GM19397 (cell line): ENCODE results near the gene PITPNC1.
"Not testable (repeated sequence)": the region's sequence is repeated elsewhere in the genome, so short reads cannot be mapped to it uniquely, and the experiment has no call there.

Experiments
- ATAC-seq: cut with Tn5 transposase; IDR thresholded peaks from one replicate; pipeline ENCODE4 v1.9.1; 2021; ENCODE audit warnings: mild to moderate bottlenecking, moderate library complexity; ENCODE audit not compliant: unreplicated experiment

PITPNC1 gene

DNA sequence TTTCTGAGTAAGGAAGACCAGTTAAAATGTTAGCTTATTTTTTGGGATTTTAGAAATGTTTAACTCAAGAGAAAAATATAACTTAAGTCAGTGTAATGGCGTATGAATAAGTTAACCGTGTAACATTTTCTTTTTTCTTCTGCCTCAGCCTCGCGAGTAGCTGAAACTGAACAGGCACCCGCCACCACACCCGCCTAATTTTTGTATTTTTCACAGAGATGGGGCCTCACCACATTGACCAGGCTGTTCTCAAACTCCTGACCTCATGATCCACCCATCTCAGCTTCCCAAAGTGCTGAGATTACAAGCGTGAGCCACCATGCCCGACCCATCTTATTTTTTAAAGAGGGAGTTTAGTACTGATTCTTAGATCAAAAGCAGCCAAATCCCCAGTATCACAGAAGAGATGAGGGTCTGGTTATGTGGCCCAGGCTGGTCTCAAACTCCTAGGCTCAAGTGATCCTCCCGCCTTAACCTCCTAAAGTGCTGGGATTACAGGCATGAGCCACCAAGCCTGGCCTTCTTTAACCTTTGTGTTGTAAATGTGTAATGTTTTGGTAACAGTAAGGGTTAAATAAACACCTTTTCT lies 16.8 kb downstream of the PITPNC1 start:
- no peak for ATAC-seq

- ATAC-seq, result no peak
Observed at GRCh38 chr17:67399676-67400075, 22.6 kb downstream of the PITPNC1 start.

DNA sequence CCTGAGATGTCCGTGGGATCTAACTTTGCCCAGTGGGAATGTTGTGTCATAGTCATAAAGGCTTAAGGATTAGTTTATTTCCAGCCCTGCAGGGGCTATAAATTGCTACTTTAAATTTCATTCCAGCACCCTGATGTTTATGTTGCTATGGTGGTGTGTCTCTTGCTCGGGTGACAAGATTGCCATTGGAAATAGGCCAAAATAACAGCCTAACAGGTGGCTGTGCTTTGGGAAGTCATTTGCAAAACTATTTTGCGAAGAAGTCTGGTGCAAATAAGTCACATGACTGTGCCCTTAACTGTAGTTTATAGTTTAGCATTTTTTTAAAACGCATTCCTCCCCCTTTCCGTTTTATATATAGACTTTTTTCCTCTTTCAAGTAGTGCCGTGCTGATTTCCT lies 23.1 kb downstream of the PITPNC1 start:
- no peak for ATAC-seq

- no peak for ATAC-seq
Observed at GRCh38 chr17:67401106-67401505, 24.0 kb downstream of the PITPNC1 start.

GRCh38 chr17:67401598-67402504 lies 24.8 kb downstream of the PITPNC1 start:
- no peak for ATAC-seq

DNA sequence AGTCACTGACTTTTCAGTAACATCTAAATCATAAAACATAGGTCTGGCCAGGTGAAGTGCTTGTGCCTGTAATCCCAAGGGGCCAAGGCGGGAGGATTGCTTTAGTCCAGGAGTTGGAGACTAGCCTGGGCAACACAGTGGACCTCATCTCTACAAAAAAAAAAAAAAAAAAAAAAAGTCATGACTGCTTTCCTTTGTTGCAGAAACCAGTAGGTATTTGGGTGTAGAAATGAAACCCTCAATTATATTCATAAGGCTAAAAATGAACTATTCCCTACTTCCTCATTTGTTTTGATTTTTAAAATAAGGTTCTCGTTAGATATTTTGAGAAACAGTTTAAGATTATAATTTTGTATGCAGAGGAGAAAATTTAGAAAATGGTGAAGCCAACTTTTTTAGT lies 26.0 kb downstream of the PITPNC1 start:
- no peak for ATAC-seq

DNA sequence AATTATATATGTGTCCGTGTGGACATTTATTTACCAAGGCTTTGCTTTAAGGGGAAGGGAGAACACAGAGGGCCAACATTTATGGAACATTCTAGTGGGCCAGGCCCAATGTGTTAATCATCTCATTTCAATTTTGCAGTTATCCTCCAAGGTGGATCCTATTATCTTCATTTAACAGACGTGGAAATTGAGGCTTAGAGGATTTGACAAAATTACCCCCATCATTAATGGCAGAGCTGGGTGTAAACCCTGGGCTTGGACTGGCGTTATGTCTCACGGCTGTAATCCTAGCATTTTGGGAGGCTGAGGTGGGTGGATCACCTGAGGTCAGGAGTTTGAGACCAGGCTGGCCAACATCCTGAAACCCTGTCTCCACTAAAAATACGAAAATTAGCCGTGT lies 26.4 kb downstream of the PITPNC1 start:
- no peak for ATAC-seq

DNA sequence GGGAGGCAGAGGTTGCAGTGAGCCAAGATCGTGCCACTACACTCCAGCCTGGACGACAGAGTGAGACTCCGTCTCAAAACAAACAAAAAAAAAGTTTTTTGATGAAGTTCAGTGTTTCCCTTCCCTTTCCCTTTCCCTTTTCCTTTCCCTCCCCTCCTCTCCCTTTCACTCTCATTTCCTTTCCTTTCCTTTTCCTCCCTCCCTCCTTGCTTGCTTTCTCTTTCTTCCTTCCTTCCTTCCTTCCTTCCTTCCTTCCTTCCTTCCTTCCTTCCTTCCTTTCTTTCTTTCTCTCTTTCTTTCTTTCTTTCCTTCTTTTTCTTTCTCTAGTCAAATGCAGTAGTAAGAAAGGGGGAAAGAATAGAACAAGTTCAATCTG lies 31.4 kb downstream of the PITPNC1 start:
- not testable (repeated sequence) for ATAC-seq

DNA sequence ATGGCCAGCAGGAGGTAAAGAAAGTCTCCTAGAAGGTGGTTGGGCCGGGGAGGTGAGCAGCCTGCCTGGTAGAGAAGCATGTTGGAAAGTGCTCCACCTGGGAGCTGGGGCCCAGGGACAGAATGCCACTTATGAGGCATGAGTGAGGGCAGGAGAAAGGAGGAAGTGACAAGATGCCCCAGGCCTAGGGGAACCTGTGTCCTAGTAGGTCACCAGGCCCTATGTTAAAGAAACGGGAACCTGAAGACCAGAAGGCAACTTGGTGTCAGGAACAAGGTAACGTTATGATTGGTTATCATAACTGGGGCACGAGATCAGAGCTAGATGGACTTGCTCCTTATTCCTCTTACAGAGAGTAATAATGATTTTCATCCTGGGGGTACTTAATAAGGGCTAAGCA lies 34.3 kb downstream of the PITPNC1 start:
- ATAC-seq, result no peak

DNA sequence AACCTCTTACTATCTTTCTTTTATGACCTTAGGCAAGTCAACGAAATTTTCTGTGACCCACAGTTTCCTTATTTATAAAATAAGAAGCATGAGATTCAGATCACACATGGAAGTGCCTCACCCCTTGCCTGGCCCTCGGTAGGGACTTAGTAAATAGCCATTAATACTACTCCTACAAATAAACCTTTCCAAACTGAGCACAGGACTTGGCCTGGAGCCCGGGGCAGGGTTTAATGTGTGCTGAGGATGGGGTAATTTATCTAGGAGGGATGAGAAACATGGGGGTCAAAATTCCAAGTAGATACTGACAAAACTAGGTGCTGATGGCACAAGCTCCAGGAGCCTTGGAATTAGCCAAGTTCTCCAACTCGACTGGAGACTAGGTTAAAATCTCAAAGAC lies 35.0 kb downstream of the PITPNC1 start:
- ATAC-seq, result no peak

GRCh38 chr17:67412941-67413340 lies 35.9 kb downstream of the PITPNC1 start:
- no peak for ATAC-seq

DNA sequence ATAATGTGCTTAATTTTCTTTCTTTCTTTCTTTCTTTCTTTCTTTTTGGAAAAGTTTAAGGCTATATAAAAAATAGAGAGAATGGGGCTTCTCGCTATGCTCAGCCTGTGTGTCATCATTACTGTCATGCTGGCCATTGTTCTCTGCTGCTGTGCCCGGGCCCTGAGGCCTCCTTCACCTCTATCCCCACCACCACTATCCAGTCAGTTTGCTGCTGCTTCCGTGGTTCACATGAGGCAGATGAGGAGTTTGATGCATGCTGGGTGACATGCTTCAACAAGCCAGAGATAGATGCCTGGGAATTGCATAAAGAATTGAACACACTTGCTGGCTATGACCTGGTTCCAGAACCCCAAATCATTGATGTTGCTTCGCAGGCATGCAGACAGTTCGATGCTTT lies 36.3 kb downstream of the PITPNC1 start:
- no peak for ATAC-seq

- ATAC-seq, result no peak
Observed at GRCh38 chr17:67414130-67414529, 37.0 kb downstream of the PITPNC1 start.

GRCh38 chr17:67414559-67414958 lies 37.5 kb downstream of the PITPNC1 start:
- ATAC-seq, result no peak

- ATAC-seq, result no peak
Observed at GRCh38 chr17:67415291-67415690, 38.2 kb downstream of the PITPNC1 start.

DNA sequence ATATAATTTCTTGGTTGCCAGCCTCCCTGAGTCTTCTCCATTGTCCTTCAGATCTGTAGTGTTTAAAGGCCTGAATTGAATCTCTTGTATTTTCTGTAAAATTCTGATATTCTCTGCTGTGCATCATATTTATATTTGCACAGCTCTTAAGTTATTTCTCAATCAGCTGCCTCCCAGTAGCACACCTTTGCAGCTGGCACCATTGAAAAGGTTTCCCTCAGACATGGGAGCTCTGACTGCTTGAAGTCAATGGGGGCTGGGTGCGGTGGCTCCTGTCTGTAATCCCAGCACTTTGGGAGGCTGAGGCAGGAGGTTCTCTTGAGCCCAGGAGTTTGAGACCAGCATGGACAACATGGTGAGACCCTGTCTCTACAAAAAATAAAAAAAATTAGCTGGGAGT lies 40.4 kb downstream of the PITPNC1 start:
- ATAC-seq, result no peak

DNA sequence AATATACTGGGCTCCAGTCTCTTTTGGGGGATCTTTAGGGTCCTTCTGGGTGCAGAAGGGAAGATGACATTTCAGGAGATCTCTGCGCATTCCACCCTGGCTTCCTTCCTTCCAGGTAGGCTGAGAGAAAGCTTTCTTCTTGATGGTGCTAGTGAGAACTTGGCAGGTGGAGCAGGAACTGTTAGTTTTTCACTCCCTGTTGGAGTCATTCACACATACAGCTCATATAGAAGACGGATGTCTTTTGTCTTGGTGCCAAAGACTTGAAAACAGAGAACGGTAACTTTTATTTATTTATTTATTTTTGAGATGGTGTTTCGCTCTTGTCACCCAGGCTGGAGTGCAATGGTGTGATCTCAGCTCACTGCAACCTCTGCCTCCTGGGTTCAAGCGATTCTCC lies 43.9 kb downstream of the PITPNC1 start:
- ATAC-seq, result no peak

DNA sequence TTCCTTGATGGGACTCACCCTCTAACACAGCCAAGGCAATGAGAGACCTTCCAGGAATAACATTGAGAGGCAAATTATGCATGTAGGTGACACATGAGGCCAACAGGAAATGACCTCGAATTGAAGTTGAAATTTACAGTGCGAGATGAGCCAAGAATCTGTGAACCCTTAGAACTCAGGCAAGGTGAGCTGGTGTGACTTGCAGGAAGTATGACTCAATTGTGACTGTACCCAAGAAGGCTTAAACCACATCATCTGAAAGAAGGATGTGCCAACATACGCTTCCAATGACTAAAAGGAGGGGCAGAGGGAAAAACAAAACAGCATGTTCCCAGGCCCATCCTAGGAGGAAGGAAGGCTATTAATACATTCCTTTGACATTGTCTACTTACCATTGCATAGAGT lies 44.8 kb downstream of the PITPNC1 start:
- no peak for ATAC-seq

GRCh38 chr17:67422296-67422695 lies 45.2 kb downstream of the PITPNC1 start:
- ATAC-seq, result not testable (repeated sequence)

DNA sequence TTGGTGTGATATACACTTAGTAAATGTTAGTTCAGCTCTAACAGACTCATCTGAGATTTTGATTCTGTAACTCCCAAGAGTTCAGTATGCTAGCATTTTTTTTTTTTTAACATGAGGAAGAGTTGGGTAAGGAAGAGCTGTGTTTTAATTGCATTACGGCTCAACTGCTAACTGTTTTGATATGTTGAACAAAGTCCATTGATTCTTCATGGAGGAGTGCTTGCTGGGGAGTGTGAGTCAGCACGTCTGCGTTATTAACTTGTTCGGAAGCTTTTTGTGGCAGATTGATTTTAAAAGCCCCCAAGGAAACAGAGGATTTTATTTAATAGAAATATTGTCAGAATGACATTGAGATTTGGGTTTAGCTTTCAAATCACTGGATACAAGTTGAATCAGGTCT lies 45.8 kb downstream of the PITPNC1 start:
- no peak for ATAC-seq

- ATAC-seq, result no peak
Observed at GRCh38 chr17:67425571-67426160, 48.6 kb downstream of the PITPNC1 start.

GRCh38 chr17:67427424-67427823 lies 50.3 kb downstream of the PITPNC1 start:
- no peak for ATAC-seq
